ENCODE measurements around the gene LRRC14B.

- TF ChIP-seq CTCF (IDR thresholded peaks at IDR 0.05), result peak in 2 of 6 experiments; percentile 5 to 14
- no peak for TF ChIP-seq POLR2A (IDR thresholded peaks at IDR 0.05)
These were observed 27.4 kb downstream of the LRRC14B start for GRCh38 chr5:218457-219291.

Measured in Peyer's patch (tissue), 4 donors.